GM12864 (cell line): Measurements from ENCODE around the gene NXF1.
"Not testable (repeated sequence)": the region's sequence is repeated elsewhere in the genome, so short reads cannot be mapped to it uniquely, and the experiment has no call there.

Experiments used
- DNase-seq: peaks from one replicate; pipeline ENCODE4 v3.0.0-alpha.2; 2011; ENCODE audit warnings: low read depth
- H3K4me3 ChIP-seq: 2 replicates; pipeline ENCODE4 v1.5.1; 2011; ENCODE audit warnings: mild to moderate bottlenecking, low read depth, low read length, control low read depth
- CTCF ChIP-seq: IDR thresholded peaks from 2 replicates; pipeline ENCODE4 v1.5.1; 2011; ENCODE audit warnings: low read depth, mild to moderate bottlenecking, moderate library complexity, low read length, control low read depth, inconsistent platforms; ENCODE audit errors: missing control alignments

Gene NXF1

DNA sequence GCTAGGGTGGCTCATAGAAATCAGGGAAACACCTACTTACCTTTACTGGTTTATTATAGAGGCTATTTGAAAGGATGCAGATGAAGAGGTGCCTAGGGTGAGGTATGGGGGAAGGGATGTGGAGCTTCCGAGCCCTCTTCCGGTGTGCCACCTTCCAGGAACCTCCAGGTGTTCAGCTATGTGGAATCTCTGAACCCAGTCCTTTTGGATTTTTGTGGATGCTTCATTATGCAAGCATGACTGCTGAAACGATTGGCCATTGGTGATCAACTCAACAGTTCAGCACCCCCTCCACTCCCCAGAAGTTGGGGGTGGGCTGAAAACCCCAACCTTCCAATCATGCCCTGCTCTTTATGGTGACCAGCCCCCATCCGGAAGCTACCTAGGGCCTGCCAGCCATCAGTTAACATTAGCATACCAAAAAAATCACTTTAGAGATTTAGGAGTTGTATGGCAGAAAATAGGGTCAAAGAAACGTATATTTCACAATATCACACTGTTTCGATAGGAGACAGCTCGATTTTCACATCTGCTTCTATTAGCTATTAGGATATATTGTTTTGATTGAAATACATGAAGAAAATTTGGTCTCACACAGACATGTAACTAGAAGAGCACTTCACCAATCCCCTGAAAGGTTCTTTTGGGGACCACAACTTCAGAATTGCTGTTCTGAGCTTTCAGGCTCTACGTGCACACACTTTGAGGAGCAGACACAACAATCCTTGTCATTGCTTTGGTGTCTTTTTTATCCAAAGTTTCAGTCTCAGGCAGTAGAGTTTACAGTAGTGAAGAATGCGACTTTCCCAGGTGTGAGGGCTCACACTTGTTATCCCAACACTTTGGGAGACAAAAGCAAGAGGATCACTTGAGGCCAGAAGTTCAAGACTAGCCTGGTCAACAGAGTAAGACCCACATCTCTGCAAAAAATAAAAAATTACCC lies 47.1 kb downstream of the NXF1 start:
- no peak for TF ChIP-seq CTCF
- DNase-seq = no peak
- no peak overlapping the region for H3K4me3 ChIP-seq

GRCh38 chr11:62755086-62755615 lies 50.1 kb downstream of the NXF1 start:
- no peak for DNase-seq
- H3K4me3 ChIP-seq = no peak overlapping the region
- no peak for TF ChIP-seq CTCF

DNA sequence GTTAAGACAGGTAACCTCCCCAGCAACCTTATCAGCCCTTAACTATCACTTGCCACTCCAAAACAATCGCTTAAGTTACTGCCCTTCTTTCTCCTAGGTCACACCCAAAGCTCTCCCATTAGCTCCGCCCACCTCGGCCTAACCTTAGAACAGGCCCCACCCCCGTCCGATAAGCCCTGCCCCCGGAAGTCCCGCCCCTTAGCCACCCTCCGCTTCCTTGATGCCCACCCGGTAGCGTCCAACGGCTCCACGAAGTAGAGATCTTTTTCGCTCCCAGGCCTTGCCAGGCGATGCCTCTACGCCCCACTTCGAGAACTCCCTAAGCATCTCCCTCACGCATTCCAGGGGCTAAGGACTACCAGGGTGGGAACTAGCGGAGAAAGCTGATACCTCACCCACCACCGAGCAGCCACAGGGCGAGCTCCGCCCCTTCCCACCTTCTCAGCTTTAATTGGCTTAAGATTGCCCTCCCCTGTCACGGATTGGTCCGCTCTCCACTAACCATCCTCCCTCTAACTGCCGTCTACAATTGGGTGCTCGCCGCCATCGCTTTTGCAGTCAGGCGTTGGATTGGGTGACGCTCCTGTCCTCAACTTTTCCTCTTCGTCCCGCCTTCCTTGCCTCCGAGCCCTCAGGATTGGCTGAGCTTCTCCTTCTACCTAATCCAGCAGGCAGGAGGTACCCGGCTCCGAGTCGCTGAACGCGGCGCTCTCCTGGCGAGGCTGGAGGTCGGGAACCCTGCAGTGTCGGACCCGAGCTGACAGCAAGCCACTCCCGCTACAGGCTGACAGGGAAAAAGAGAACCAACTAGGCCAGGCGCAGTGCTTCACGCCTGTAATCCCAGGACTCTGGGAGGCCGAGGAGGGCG lies 51.3 kb downstream of the NXF1 start, which contains the start of gene ZBTB3:
Gene ZBTB3 (minus strand): TSS at position 425 of the 868 bp plus-strand sequence. CDS start 496 bp downstream, outside the sequence.
- peak within 1 kb of the TSS; percentile 69 for H3K4me3 ChIP-seq
- DNase-seq = peak; percentile 100
- no peak for TF ChIP-seq CTCF

DNA sequence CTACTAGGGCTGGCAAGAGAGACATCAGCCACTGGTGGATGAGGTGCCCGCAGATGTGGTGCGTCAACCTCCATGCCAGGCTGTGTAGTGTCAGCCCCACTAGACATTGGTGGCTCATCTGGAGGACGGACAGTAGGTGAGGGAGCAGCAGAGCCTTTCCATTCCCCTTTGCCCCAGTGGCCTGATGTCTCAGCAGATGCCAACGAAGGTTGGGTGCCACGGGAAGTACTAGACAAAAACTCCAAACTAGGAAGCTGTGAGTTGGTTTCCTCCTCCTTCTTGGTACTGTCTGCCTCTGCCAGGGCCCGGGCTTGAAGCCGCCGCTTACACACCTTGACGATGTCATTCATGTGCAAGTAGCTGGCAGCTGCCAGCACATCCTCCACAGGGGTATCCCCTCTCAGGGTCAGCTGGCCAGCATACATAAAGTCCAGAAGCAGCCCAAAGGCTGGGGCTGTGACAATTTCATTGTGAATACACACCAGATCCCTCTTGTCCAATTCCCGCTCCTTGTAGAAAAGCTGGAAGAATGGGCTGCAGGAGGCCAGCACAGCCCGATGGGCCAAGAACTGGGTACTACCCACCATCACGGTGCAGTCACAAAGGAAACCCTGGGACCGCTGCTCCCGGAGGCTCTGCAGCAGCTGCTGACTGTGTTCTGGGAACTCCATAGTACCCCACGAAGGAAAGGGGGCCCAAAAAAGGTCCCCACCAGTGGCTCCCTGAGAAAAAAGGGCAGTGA lies 52.1 kb downstream of the NXF1 start:
- TF ChIP-seq CTCF = no peak
- DNase-seq = no peak
- peak overlapping the region; percentile 69 for H3K4me3 ChIP-seq

DNA sequence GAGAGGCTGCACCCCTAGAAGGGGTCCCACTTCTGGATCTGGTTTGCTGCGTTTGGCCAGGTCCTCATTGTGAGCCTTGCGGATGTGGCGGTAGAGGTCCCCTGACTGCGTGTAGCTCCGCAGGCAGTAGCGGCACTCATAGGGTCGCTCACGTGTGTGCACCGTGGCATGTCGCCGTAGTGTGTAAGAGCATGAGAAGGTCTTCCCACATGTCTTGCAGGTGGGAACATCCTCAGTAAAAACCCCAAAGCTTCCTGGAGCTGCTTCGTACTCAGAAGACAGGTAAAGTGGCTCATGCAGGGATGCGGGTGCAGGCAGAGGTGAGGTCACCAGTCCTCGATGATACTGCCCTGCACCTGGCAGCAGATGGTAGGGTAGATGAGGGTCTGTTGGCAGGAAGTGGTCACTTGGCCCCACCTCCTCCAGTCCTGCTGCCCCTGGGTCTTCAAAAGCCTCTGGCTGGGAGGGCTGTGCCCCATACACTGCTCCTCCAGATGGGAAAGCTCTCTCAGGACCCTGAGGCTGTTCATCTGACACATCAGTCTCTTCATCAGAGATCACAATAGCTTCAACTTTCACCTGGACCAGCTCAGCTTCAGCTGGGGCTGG lies 53.0 kb downstream of the NXF1 start:
- DNase-seq = no peak
- H3K4me3 ChIP-seq = no peak overlapping the region
- TF ChIP-seq CTCF = no peak

DNA sequence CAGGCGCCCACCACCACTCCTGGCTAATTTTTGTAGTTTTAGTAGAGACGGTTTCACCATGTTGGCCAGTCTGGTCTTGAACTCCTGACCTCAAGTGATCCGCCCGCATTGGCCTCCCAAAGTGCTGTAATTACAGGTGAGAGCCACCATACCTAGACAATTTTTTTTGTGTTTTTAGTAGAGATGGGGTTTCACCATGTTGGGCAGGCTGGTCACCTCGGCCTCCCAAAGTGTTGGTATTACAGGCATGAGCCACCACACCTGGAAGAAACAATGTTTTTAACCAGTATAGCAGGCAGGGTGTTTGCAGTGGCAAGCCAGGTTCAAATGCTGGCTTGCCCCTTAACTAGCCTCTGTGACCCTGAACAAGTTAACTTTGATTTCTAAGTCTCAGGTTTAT lies 55.3 kb downstream of the NXF1 start:
- not testable (repeated sequence) for H3K4me3 ChIP-seq, DNase-seq
